GM21825 (cell line): ENCODE measurements around the gene CCDC12.

ENCODE experiments used
- ATAC-seq: cut with Tn5 transposase; IDR thresholded peaks from one replicate; pipeline ENCODE4 v1.9.1; 2021; ENCODE audit warnings: mild to moderate bottlenecking, moderate library complexity; ENCODE audit not compliant: unreplicated experiment

The CCDC12 gene

GRCh38 chr3:47008234-47008796 lies 31.8 kb upstream of the CCDC12 start:
- no peak for ATAC-seq

- no peak for ATAC-seq
Measured at GRCh38 chr3:47007482-47008233, 31.1 kb upstream of the CCDC12 start.

- ATAC-seq: no peak
Measured at GRCh38 chr3:47007001-47007400, 30.5 kb upstream of the CCDC12 start.

GRCh38 chr3:47006145-47006651 lies 29.7 kb upstream of the CCDC12 start:
- ATAC-seq: no peak

GRCh38 chr3:47005212-47006144 lies 28.9 kb upstream of the CCDC12 start:
- ATAC-seq: no peak

- no peak for ATAC-seq
Measured at GRCh38 chr3:47004369-47005211, 28.0 kb upstream of the CCDC12 start.

- ATAC-seq: no peak
Measured at GRCh38 chr3:47003461-47004368, 27.2 kb upstream of the CCDC12 start.

GRCh38 chr3:47003056-47003410 lies 26.5 kb upstream of the CCDC12 start:
- ATAC-seq: no peak

- ATAC-seq: no peak
Measured at GRCh38 chr3:47002171-47003055, 25.9 kb upstream of the CCDC12 start.

GRCh38 chr3:47001731-47002170 lies 25.2 kb upstream of the CCDC12 start:
- ATAC-seq: no peak

GRCh38 chr3:47000922-47001730 lies 24.6 kb upstream of the CCDC12 start:
- no peak for ATAC-seq

GRCh38 chr3:47000198-47000815 lies 23.8 kb upstream of the CCDC12 start:
- ATAC-seq: no peak

GRCh38 chr3:46999516-47000197 lies 23.1 kb upstream of the CCDC12 start:
- no peak for ATAC-seq

- ATAC-seq: no peak
Measured at GRCh38 chr3:46998852-46999515, 22.4 kb upstream of the CCDC12 start.

- ATAC-seq: no peak
Measured at GRCh38 chr3:46998121-46998851, 21.7 kb upstream of the CCDC12 start.
